ENCODE results near the gene ZFYVE28.

ZFYVE28 gene

DNA sequence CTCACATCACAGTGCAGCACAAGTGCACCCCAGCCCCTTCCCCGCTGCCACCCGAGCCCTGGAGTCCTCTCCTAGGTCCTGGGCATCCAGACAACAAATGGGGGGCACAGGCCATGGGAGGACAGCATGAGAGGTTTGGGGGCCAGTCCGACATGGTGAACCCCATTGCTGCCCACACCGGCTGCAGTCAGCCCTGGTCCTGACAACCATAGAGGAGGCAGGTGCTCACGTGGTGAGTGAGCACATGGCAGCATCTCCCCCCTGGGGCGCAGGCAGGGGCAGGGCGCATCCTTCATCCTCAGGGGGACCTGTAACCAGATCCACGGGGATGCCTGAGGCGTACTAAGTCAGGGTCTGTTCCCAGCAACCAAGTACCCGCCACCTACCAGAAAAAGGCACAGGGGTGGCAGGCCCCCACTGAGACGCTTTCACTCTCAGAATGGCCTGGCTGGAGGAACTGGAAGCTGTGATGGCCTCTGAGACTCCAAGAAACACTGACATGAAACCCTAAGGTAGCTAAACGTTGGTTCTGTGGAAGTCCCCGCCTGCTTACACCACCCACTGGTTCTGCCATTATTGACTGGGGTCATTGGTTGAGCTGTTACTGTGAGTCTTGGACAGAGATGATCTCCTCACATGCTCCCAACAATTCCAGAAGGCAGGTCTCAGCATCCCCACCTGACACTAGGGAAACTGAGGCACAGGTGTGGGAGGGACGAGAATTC lies 6.5 kb downstream of the ZFYVE28 start:
- DNase-seq = peak; percentile 43

DNA sequence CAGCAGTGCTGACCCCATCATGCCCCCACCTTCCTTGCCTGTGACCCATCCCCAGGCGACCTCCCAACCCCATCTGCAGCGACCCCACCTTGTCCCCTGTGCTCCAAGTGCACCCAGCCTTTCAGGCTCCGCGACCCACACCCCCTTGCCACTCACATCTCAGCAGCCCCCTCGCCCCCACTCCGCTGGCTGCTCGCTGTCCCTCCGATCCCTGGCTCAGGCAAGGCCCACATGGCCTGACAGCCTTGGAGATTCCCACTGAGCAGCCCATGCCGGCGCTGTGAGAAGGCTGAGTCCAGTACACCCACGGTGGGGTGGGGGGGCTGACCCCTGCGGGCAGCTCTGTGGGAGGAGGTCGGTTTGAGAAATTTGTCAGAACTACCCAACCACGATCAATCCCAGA lies 9.1 kb downstream of the ZFYVE28 start:
- no peak for DNase-seq

DNA sequence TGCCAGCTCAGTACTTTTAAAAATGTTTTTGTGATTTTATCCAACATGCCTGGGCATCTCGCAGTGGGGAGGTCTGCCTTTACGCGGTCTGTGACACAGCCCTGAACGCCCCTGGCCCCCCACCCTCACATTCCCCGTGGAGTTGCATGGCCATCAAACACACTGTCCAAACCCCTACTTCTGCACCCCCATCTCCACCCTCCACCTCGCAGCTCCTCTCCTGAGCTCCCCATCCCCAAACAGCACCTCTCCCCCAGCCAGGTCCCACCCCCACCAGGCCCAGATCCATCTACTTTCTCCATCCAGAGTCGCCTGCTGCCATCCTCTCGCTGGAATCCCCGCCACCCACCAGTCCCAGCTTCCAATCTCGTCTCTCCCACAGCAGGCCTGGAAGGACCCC lies 9.5 kb downstream of the ZFYVE28 start:
- no peak for DNase-seq

DNA sequence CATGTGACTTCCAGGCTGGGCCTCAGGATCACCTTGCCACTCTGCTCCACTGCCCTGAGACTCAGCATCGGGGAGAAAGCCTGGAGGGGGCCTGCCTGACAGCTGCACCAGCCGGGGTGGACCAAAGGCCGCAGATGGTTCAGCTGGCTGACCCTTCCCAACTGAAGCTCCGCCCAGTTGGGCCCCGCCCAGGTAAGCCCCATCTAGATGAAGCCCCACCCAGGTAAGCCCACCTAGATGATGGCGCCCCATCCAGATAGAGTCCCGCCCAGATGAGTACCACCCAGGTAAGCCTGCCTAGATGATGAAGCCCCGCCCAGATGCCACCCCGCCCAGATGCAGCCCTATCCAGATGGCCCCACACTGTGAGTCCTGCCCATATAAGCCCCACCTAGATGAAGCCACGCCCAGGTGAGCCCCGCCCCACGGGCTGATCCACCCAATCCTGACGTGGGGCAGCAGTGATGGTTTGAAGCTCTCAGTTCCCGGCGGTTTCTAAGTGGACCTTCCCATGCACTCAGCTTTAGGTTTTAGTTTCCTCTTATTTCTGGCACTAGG lies 10.0 kb downstream of the ZFYVE28 start:
- DNase-seq = no peak

DNA sequence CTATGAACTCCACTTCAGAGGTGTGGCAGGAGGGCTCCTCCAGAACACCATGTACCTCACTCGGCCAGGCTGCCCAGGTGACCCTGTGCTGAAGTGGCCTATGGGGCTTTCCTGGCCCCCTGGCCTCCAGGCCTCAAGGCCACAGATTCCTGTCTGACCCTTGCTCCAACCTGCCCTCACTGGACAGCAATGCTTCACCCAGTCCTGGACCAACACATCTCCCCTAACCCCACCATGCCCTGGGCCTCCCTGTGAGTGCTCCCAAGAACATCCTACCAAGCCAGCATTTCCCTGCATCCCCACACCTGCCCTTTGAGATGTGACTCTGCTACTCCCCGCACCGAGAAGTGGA lies 10.5 kb downstream of the ZFYVE28 start:
- no peak for DNase-seq

DNA sequence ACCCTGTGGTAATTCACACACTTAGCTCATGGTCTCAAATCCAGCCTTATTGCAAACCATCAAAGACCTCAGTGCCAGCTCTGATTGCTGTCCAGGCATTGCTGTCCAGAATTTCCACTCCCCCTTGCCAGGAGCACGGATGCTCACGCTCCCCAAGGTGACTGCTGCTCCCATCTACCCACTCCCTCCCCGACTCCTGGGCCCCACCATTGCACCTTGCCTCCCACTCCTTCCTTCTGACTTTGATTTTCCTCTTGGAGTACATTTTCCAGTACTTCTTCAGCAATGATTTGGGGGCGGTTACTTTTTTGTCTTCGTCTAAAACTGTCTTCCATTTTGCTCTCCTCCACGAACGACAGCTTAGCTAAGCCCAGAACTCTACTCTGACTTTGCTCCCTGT lies 11.5 kb downstream of the ZFYVE28 start:
- DNase-seq = no peak

DNA sequence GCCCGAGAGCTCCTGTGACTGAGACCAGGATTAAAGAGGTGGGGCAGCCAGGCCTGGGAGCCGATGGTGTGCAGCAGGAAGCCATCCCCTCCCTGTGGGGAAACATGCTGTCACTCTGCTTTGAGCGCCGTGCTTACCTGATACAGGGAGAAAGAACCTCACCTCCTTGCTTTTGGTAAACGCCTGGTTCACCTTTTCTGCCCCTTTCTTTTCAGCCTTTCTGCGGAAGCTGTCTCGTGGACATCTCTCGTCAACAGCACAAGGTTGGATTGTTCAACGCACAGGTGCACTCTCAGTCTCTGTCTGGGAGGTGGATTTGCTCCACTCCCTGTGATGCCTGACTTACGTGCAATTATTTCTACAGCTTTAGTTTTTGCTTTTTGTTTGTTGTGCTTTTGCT lies 12.0 kb downstream of the ZFYVE28 start:
- no peak for DNase-seq

DNA sequence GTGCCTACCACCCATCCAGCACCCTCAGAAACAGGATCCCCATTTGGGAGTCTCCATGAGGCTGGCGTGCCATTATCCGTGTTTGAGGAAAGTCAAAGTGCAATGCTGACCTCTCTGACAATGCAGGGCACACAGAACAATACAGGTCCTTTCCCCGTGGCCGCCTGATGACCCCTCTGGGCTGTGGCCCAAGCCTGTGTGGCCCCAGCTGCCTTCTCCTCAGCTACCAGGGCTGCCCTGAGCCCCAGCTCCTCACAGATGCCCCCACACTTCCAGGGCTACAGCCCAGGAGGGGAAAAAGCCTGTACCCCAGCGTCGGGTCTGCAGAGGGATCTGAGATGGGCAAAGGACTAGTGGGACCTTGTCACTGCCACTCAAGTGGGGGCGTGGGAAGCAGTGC lies 15.5 kb downstream of the ZFYVE28 start:
- DNase-seq = no peak

DNA sequence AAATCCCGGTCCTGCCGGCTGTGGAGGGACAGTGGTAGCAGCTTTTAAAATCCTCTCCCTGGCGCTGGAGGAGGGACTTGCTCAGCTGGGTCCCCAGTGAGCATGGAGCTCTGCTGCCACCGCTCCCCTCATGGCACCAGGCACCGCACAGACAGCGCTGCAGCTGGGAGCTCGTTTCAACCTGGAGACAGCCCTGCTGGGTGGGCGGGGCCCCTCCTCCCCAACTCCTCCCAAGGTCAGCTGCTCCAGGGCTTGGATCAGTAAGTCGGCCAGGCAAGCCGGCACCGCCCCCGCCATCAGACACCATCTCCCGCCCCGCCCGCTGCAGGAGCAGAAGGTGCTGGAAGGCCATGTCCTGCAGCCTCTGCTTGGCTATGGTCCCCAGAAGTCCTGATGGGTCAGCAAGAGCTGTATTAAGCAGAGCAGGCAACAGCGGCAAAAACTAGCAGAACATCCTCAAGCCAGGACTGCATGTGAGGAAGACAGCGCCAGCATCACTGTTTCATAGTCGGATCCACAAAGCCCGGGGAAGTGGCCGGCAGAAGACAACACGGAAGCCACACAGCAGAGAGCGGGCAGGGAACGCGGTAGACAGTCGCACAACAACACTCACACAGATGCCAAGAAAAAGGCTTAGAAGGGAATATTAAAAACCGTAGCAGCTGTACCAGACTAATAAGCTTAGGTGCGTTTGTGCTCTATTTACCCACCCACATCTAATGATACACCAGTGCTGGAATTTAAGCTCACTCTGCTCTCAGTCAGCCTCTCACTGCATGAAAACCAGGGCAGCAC lies 16.2 kb downstream of the ZFYVE28 start:
- no peak for DNase-seq

DNA sequence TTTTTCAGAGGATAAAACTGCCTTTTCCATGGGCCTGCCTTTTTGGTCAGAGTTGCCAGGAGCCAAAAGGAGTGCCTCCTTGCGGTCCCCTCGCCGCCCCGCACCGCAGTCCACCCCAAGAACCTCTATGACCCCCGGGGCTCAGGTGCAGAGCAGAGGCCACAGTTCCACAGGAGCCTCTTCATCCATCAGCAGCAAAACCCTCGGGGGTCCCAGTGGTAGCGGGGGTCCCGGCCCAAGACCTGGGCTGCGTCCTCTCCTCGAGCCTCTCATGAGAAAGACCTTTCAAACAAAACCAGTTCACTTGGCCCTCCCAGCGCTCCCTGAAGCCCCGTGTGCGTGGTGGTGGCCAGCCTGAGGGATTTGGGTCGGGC lies 16.8 kb downstream of the ZFYVE28 start:
- DNase-seq = no peak

DNA sequence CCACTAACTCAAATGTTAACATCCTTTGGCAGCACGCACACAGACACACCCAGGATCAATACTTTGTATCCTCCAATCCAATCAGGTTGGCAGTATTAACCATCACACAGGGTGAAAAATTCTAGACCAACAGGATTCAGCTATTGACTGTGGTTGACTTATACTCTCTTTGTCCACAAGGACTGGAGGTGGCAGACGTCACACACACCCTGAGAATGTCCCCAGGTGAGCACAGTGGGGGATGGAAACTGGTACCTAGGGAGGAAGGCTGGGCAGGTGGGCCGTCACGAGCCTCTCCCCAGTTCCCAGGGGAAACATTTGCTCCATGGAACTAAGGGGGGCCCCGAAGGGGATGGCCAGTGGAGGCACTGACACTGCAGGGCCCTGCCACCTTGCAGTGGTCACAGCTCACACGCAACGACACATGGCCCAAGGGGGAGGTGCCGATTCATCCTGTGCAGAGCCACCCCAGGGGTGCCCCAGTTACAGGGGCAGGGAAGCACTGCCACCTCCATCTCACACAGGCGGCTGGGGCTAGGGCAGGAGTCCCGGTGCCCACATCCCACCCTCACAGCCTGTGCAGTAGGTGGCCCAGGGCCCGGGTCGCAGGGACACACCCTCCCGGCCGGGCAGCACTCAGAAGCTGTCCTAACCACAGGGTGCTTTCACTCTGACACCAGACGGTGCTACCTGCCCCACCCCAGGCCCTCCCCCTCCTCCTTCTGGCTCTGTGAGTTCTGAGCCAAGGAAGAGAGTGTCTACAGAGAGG lies 17.4 kb downstream of the ZFYVE28 start:
- peak; percentile 15 for DNase-seq

DNA sequence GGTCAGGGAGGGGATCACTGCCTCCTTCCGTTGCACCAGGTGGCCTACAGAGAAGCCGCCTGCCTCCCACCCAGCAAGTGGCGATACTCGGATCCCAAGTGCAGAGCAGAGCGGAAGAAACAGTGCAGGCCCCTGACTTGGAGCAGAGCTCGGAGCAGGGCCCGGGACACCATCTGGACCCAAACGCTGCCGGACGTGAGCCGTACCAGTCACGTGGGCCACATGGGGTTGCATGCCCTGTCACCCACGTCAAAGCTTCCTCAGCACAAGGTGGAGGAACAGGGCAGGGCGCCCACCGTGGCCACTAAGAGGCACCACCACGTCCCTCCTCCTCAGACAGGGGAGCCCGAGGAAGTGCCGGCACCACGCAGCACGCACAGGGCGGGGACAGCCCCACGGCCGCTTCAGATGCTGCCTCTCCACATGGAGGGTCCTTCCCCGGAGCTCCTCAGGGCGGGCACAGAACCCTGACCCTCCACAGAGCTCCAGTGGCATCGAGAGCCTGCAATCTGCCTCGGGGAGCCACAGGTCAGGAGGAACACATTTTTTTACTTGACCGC lies 18.7 kb downstream of the ZFYVE28 start:
- DNase-seq = no peak

DNA sequence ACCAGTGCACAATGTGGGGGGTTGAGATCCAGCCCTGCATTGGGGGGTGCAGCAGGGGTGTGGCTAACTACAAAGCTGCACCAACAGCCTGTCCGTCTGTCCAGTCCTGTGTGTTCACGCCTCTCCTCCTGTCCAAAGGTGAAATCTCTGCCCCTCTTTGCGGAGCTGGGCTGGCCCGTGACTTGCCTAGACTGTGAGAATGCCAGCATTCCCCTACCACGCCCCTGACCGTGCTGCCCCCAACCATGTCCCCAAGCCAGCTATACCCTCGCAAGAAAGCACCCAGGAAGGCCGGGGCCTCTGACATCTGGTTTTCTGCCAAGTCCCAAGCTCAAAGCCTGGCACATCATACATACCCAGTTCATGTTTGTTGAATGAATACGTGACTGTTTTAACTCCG lies 19.2 kb downstream of the ZFYVE28 start:
- no peak for DNase-seq

DNA sequence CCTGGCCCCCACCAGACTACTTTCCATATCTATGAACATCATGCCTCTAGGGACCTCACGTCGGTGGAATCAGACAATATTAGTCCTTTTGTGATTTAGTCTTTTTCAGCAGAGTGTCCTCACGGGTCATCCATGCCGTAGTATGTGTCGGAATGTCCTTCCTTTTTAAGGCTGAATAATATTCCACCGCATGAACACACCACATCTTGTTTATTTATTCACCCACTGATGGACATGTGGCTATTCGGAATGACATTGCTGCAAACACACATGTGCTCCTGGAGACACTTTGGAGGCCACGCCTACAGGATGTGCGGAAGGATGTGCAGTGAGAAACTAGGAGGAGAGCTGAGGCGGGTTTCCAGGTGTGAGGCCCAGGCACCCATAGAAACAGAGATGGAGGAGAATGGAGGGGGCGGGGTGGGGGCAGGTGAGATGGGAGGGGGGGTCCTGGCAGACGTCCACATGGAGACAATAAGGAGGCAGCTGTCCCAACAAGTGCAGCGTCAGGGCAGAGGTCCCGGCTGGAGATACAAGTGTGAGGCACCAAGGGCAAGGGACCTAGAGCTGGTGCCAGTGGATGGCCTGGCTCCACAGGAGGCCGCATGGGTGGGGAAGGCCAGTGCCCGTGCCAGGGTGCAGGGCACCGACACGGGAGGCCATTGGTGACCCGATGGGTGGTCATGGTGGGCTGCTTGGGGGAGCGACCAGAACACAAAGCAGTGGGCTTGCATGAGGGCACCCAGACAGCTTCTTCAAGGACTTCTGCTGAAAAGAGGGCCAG lies 20.7 kb downstream of the ZFYVE28 start:
- DNase-seq = no peak

DNA sequence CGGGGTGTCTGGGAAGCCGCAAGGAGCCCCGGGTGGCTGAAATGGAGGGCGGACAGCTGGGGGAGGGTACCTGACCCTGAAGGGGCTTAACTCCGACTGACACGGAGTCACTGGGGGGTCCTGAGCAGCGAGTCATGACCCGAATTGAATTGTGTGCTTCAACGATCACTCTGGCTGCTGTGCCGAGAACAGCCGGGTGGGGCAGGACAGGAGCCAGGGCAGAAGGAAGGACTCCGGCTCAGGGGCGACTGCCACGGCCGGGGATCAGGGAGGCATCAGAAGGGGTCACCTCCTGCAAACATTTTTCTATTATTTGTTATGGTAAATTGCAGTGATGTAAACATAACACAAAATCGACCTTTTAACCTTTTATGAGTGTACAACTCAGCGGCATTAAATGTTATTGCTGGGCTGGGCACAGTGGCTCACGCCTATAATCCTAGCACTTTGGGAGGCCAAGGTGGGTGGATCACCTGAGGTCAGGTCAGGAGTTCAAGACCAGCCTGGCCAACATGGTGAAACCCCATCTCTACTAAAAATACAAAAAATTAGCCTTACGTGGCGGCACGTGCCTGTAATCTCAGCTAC lies 21.6 kb downstream of the ZFYVE28 start:
- no peak for DNase-seq

DNA sequence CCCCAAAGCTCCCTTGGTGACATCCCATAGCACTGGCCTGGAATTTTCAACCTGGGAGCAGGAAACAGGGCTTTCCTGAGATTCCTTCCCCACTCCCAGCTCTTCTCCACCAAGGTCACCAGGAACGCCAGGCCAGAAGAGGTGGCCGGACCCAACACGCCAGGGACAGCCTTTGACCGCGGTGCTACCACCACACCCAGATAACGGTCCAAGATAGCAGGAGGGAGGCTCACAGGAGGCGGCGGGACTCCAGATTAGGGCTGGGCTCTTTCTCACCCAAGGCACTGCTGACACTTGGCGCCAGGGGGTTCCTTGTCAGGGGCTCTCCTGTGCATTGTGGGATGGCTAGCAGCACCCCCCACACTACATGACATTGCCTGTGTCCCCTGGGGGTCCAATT lies 22.9 kb downstream of the ZFYVE28 start:
- no peak for DNase-seq

DNA sequence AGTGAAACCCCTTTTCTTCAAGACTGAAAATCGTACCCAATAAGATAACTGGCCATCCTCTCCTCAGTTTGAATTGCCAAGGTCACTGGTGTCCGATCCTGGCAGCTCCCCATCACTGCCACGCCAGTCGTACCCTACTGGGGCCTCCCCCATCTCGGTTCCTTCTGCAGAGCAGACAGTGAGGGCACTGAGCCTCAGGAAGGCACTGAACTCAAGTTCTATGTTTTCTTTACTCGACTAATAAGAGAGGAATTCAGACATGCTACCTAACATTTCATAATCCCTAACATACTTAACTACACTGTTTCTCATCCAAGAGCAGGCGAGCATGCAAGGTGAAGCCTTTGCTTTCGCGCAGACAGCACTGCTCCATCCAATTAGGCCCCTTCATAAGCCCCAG lies 23.4 kb downstream of the ZFYVE28 start:
- DNase-seq = no peak

DNA sequence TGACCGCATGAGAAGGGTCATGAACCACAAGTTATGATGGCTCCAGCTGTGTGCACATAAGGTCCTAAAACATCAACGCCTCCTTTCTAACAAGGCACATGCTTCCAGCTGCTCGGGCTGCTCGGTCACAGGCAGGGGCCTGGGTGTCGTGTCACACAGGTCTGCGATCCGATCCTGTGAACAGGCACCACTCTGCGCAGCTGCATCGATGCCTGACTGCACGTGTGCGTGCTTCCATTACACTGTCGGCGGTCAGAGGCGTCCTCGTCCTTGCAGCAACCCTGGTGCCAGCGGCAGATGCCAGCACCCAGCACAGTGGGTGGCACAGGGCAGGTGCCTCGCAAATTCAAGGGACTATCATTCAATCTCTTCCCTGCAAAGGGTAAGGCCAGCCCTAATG lies 23.9 kb downstream of the ZFYVE28 start:
- DNase-seq = no peak

DNA sequence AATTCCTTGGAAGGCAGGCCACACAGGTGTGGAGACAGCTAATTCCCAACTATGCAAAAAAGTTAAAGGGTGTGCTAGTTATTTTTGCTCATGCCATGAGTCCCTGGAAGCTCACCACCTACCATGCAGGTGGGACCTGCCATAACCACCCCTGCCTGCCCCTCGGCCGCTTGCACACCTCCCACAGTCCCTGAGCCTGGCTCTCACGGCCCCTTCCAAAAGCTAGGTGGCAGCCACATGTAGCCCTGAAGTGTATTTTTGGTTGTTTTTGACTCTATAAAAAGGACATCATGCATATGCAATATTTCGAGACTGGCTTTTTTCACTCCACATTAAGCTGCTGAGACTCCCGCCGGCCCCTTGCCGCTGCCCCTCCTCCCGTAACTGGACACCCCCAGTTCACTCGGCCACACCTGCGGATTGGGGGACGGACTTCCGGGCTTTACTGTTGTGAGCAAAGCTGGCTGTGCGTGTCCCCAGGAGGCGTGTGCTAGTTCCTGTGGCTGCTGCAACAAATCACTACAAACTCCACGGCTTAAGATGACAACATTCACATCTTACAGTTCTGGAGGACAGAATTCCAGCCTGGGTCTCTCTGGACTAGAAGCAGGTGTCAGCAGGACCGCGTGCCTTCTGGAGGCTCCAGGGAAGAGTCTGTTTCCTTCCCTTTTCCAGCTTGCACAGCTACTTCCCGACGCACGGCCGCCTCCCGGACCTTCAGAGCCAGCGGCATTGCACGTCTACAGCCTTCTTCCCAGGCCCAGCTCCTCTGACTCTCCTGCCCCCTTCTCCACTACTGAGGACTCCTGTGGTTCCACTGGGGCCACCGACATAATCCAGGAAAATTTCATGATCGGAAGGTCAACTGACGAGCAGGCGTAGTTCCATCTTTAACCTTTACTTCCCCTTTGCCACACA lies 24.8 kb downstream of the ZFYVE28 start:
- DNase-seq = peak; percentile 22

DNA sequence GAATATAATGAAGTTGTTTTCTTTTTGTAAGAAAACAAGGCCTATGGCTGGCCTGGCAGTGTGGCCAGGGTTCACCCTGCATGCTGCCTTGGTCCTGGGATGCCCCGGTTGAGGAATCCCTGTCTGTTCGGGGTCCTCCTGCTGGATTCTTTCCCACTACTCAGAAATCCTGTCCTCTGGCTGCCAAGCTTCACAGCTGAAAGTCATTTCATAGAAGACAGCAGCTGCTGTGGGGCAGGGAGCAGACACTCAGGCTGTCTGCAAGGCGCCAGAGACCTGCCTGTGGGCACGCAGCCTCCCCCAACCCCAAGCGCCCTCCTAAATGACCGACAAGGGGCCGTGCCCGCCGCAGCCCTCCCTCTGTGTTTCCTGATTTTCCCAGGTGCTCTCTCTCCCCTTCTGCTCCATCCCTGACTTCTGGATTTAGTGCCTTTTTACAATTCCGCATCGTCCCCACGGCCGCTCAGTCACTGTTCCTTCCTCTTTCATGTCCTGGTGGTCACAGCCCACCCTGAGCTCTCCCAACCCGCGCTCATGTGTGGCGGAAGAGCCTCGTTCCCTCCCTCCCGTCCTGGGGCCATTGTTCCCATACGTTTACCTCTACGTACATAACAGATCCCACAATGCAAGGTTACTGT lies 27.5 kb downstream of the ZFYVE28 start:
- DNase-seq = no peak

Data from CD4-positive, alpha-beta T cell treated with Interleukin-21 for 1 hour (primary cell).